MCF 10A (cell line): ENCODE results near the gene GORASP2. TPM values are rescaled to one million over a fixed set of nuclear protein-coding genes. Genes with fewer than 3 reads are reported as not detected.
"Not testable (repeated sequence)": the region's sequence is repeated elsewhere in the genome, so short reads cannot be mapped to it uniquely, and the experiment has no call there.

ENCODE experiments used
- BruUV-seq: library from RNA; stranded (reverse); fragments of 400-500 nt; replicated peaks from 2 replicates; lab custom pipeline; 2021; lab: Mats Ljungman, UMichigan
- CTCF ChIA-PET: fragments of 300-600 bp; sonication (Branson Sonifier 250); formaldehyde crosslinking; extraction: SDS; loops from one replicate; lab custom pipeline; 2021; ENCODE audit warnings: antibody characterized with exemption, inconsistent platforms; lab: Yijun Ruan, JAX
- POLR2A ChIA-PET: fragments of 300-600, 350-650 bp; sonication (Branson Sonifier 250); formaldehyde crosslinking; extraction: SDS; loops from one replicate; lab custom pipeline; 2020; ENCODE audit warnings: antibody characterized with exemption, inconsistent platforms; lab: Yijun Ruan, JAX
- DNase-seq: peaks from one replicate; pipeline ENCODE4 v3.0.0-alpha.2; 2018; ENCODE audit not compliant: unreplicated experiment
- H3K27ac Mint-ChIP-seq: one replicate; pipeline ENCODE4 v1.8.0; 2022; ENCODE audit warnings: mild to moderate bottlenecking, low read depth, mixed read lengths; ENCODE audit not compliant: unreplicated experiment
- H3K27me3 Mint-ChIP-seq: one replicate; pipeline ENCODE4 v1.8.0; 2022; ENCODE audit warnings: mixed read lengths; ENCODE audit not compliant: insufficient read depth, unreplicated experiment
- H3K36me3 Mint-ChIP-seq: one replicate; pipeline ENCODE4 v1.8.0; 2022; ENCODE audit warnings: mild to moderate bottlenecking, moderate library complexity, mixed read lengths; ENCODE audit not compliant: insufficient read depth, unreplicated experiment
- H3K4me1 Mint-ChIP-seq: one replicate; pipeline ENCODE4 v1.8.0; 2022; ENCODE audit warnings: mixed read lengths; ENCODE audit not compliant: insufficient read depth, unreplicated experiment
- H3K4me3 Mint-ChIP-seq: one replicate; pipeline ENCODE4 v1.8.0; 2022; ENCODE audit warnings: mild to moderate bottlenecking, moderate library complexity, mixed read lengths; ENCODE audit not compliant: unreplicated experiment
- H3K9me3 Mint-ChIP-seq: one replicate; pipeline ENCODE4 v1.8.0; 2022; ENCODE audit warnings: mixed read lengths; ENCODE audit not compliant: unreplicated experiment
- CTCF ChIP-seq: fragments of 200-600 bp; IDR thresholded peaks from one replicate; pipeline ENCODE4 v1.8.0; 2022; ENCODE audit warnings: antibody characterized with exemption, mild to moderate bottlenecking; ENCODE audit not compliant: unreplicated experiment
- intact Hi-C: fragments of 100-400 bp; cut with micrococcal nuclease; formaldehyde crosslinking; loops from 2 replicates; pipeline ENCODE4 v1.14.1; 2022
- total RNA-seq: library from RNA; stranded (reverse); gene quantifications from 2 replicates; pipeline ENCODE4 v1.2.3, GENCODE V29; 2022

Gene GORASP2
- total RNA-seq, 1 experiment from 2014 or later, result 140 TPM

- no TSS peak for BruUV-seq
- CTCF ChIA-PET, result interaction anchor here (1.0 kb wide), 1 partner anchor 12 kb away, joined by 6 read pairs; the partner anchor contains the start of gene GORASP2
Observed at GRCh38 chr2:170917219-170917913, 11.7 kb upstream of the GORASP2 start.

GRCh38 chr2:170917957-170918356 lies 11.1 kb upstream of the GORASP2 start:
- ChIA-PET POLR2A (interaction anchor here (1.7 kb wide), 1 partner anchor 11 kb away, joined by 8 read pairs; the partner anchor contains the start of gene GORASP2), CTCF (interaction anchor here (1.0 kb wide), 1 partner anchor 11 kb away, joined by 6 read pairs; the partner anchor contains the start of gene GORASP2)

More at GRCh38 chr2:170917219-170917913, 11.7 kb upstream of the GORASP2 start:
- no peaks in the 10 kb centered on the region for H3K4me1 Mint-ChIP-seq
- H3K36me3 Mint-ChIP-seq, result no peaks in the 10 kb centered on the region
- H3K4me3 Mint-ChIP-seq, result no peak overlapping the region
- TF ChIP-seq CTCF, result no peak
- DNase-seq, result no peak
- intact Hi-C loops, result no loop called here
- POLR2A ChIA-PET, result interaction anchor here (1.7 kb wide), 1 partner anchor 12 kb away, joined by 8 read pairs; the partner anchor contains the start of gene GORASP2
- no peaks in the 10 kb centered on the region for H3K27me3 Mint-ChIP-seq
- no peak overlapping the region for H3K27ac Mint-ChIP-seq
- peaks cover 8% of the 10 kb centered on the region for H3K9me3 Mint-ChIP-seq

GRCh38 chr2:170921873-170922272 lies 7.2 kb upstream of the GORASP2 start:
- DNase-seq, BruUV-seq: not testable (repeated sequence)
- CTCF ChIA-PET, result interaction anchor here (0.7 kb wide), 1 partner anchor 15 kb away, joined by 3 read pairs; no protein-coding TSS in a partner anchor

More at GRCh38 chr2:170917957-170918356, 11.1 kb upstream of the GORASP2 start:
- Mint-ChIP-seq H3K4me1 (no peaks in the 10 kb centered on the region), H3K36me3 (no peaks in the 10 kb centered on the region), H3K4me3 (no peak overlapping the region), H3K27me3 (no peaks in the 10 kb centered on the region), H3K9me3 (peaks cover 3% of the 10 kb centered on the region), H3K27ac (no peak overlapping the region)
- no peak for TF ChIP-seq CTCF
- BruUV-seq, result no TSS peak
- no peak for DNase-seq
- intact Hi-C loops, result no loop called here

GRCh38 chr2:170922634-170923494 lies 6.2 kb upstream of the GORASP2 start:
- Mint-ChIP-seq H3K4me1 (peaks cover 11% of the 10 kb centered on the region), H3K4me3 (no peak overlapping the region), H3K27ac (no peak overlapping the region), H3K36me3 (no peaks in the 10 kb centered on the region), H3K27me3 (no peaks in the 10 kb centered on the region), H3K9me3 (peaks cover 9% of the 10 kb centered on the region)
- TF ChIP-seq CTCF, result no peak
- ChIA-PET POLR2A (interaction anchor here (0.6 kb wide), 2 partner anchors 511 to 1687 kb away, joined by 3 to 4 read pairs; partner anchors contain the start of gene METTL8), CTCF (interaction anchor here (0.7 kb wide), 2 partner anchors 9 to 889 kb away, joined by 3 read pairs; no protein-coding TSS in a partner anchor)
- DNase-seq, result no peak
- intact Hi-C loops, result no loop called here
- no TSS peak for BruUV-seq

More at GRCh38 chr2:170921873-170922272, 7.2 kb upstream of the GORASP2 start:
- H3K27ac Mint-ChIP-seq, POLR2A ChIA-PET, intact Hi-C loops, H3K4me1 Mint-ChIP-seq, H3K9me3 Mint-ChIP-seq, H3K27me3 Mint-ChIP-seq, H3K36me3 Mint-ChIP-seq, H3K4me3 Mint-ChIP-seq: not testable (repeated sequence)
